Lower lobe of right lung (tissue), 2 donors: ENCODE measurements around the gene C7. TPM values are rescaled to one million over a fixed set of nuclear protein-coding genes. Genes with fewer than 3 reads are reported as not detected.

Experiments used
- ATAC-seq, 2 donors: fragments of 200-7000 bp; cut with Tn5 transposase; one replicate each; pipeline ENCODE4 v1.9.1; 2020 to 2022; ENCODE audit warnings: mild to moderate bottlenecking in 2 of 2, moderate library complexity in 2 of 2
- DNase-seq: peaks from one replicate; pipeline ENCODE4 v3.0.0-alpha.2; 2020
- H3K27ac ChIP-seq: fragments of 200-600 bp; one replicate; pipeline ENCODE4 v1.8.0; 2022
- H3K27me3 ChIP-seq: fragments of 200-600 bp; one replicate; pipeline ENCODE4 v1.8.0; 2022; ENCODE audit warnings: low read depth
- H3K36me3 ChIP-seq: fragments of 200-600 bp; one replicate; pipeline ENCODE4 v1.8.0; 2022; ENCODE audit warnings: mild to moderate bottlenecking
- H3K4me1 ChIP-seq: fragments of 200-600 bp; one replicate; pipeline ENCODE4 v1.8.0; 2022
- H3K4me3 ChIP-seq: fragments of 200-600 bp; one replicate; pipeline ENCODE4 v1.8.0; 2022; ENCODE audit warnings: mild to moderate bottlenecking
- H3K9me3 ChIP-seq: fragments of 200-600 bp; one replicate; pipeline ENCODE4 v1.8.0; 2022
- intact Hi-C: fragments of 100-400 bp; cut with DNase I; formaldehyde crosslinking; loops from one replicate; pipeline ENCODE4 v1.11.0; 2022
- total RNA-seq: library from RNA; stranded (reverse); fragmentation: NEBNext Ultra II Directional; extraction: Animal tissue kit (Norgen Biotek cat#: 25700); gene quantifications from one replicate; pipeline ENCODE4 v1.2.1, GENCODE V29; 2021
- TF ChIP-seq, protein P1 (sequence below): fragments of 200-600 bp; IDR thresholded peaks from one replicate; pipeline ENCODE4 v1.8.0; 2022; ENCODE audit warnings: antibody characterized with exemption, mild to moderate bottlenecking
- donor health status: DM: no; HTN: yes; CAD: no; lungs with severe emphysema.

C7 gene
- total RNA-seq, 1 donor from 2014 or later = 237 TPM

GRCh38 chr5:40904205-40904993, 4.9 kb upstream of the C7 start:
- Histone ChIP-seq H3K4me1 (peaks cover 17% of the 10 kb centered on the region), H3K27ac (peak overlapping the region; percentile 21), H3K36me3 (no peaks in the 10 kb centered on the region), H3K27me3 (no peaks in the 10 kb centered on the region), H3K4me3 (no peak overlapping the region), H3K9me3 (no peaks in the 10 kb centered on the region)
- TF ChIP-seq, protein P1, sequence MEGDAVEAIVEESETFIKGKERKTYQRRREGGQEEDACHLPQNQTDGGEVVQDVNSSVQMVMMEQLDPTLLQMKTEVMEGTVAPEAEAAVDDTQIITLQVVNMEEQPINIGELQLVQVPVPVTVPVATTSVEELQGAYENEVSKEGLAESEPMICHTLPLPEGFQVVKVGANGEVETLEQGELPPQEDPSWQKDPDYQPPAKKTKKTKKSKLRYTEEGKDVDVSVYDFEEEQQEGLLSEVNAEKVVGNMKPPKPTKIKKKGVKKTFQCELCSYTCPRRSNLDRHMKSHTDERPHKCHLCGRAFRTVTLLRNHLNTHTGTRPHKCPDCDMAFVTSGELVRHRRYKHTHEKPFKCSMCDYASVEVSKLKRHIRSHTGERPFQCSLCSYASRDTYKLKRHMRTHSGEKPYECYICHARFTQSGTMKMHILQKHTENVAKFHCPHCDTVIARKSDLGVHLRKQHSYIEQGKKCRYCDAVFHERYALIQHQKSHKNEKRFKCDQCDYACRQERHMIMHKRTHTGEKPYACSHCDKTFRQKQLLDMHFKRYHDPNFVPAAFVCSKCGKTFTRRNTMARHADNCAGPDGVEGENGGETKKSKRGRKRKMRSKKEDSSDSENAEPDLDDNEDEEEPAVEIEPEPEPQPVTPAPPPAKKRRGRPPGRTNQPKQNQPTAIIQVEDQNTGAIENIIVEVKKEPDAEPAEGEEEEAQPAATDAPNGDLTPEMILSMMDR = peak; percentile 93
- ATAC-seq = peak; percentile 92
- intact Hi-C loops = no loop called here
- no peak for DNase-seq

- H3K9me3 ChIP-seq = no peaks in the 10 kb centered on the region
- TF ChIP-seq, protein P1 = no peak
- intact Hi-C loops = no loop called here
- peak in 1 of 2 donors; percentile 12 for ATAC-seq
- H3K4me1 ChIP-seq = peaks cover 17% of the 10 kb centered on the region
- H3K36me3 ChIP-seq = no peaks in the 10 kb centered on the region
- no peak for DNase-seq
- no peaks in the 10 kb centered on the region for H3K27me3 ChIP-seq
- no peak overlapping the region for H3K4me3 ChIP-seq
- peak overlapping the region; percentile 21 for H3K27ac ChIP-seq
Measured at GRCh38 chr5:40904994-40905306, 4.3 kb upstream of the C7 start.

- no peak for ATAC-seq
- Histone ChIP-seq H3K27ac (no peak overlapping the region), H3K4me1 (peaks cover 17% of the 10 kb centered on the region), H3K27me3 (no peaks in the 10 kb centered on the region), H3K9me3 (no peaks in the 10 kb centered on the region), H3K36me3 (no peaks in the 10 kb centered on the region), H3K4me3 (no peak overlapping the region)
- TF ChIP-seq, protein P1 = no peak
- intact Hi-C loops = no loop called here
- no peak for DNase-seq
Measured at GRCh38 chr5:40906351-40906751, 2.9 kb upstream of the C7 start.

DNA sequence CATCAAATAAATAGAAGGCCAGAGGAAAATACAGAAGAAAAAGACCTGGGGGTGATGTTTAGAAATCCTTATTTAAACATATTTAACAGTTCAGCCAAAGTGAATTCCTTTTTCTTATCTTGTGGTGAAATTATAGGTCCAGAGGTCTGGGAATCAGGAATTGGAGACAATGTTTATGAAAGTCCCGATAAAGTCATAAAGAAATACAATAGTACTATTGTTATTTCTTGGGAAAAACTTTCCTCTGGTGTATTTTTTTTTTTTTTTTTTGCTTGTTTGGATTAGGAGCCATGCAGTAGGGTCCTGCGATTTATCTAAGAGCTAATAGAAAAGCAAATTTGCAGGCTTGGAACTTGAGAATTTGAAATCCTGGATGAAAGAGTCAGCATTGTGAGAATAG, 426 bp downstream of the C7 start:
- TF ChIP-seq, protein P1 = no peak
- no peak for DNase-seq
- peaks cover 7% of the 10 kb centered on the region for H3K4me1 ChIP-seq
- H3K27ac ChIP-seq = peak overlapping the region; percentile 62
- H3K36me3 ChIP-seq = no peaks in the 10 kb centered on the region
- intact Hi-C loops = no loop called here
- H3K9me3 ChIP-seq = no peaks in the 10 kb centered on the region
- ATAC-seq = no peak
- H3K4me3 ChIP-seq = peak overlapping the region; percentile 45
- H3K27me3 ChIP-seq = no peaks in the 10 kb centered on the region

GRCh38 chr5:40911266-40911665, 2.0 kb downstream of the C7 start:
- DNase-seq = no peak
- TF ChIP-seq, protein P1 = no peak
- intact Hi-C loops = no loop called here
- H3K27ac ChIP-seq = no peak overlapping the region
- ATAC-seq = no peak
- H3K4me3 ChIP-seq = peak overlapping the region; percentile 45
- no peaks in the 10 kb centered on the region for H3K36me3 ChIP-seq
- no peaks in the 10 kb centered on the region for H3K27me3 ChIP-seq
- H3K9me3 ChIP-seq = no peaks in the 10 kb centered on the region
- no peaks in the 10 kb centered on the region for H3K4me1 ChIP-seq
